NK-92 treated with Interleukin-12 subunit alpha and Interleukin-12 subunit beta, amount 100 ng/mL, for 24 hours (cell line): ENCODE data around the gene ACVR1.
"Not testable (repeated sequence)": the region's sequence is repeated elsewhere in the genome, so short reads cannot be mapped to it uniquely, and the experiment has no call there.

Experiments used
- DNase-seq: peaks from one replicate; lab custom pipeline; 2025; lab: John Stamatoyannopoulos, UW

The ACVR1 gene

GRCh38 chr2:157893611-157894010, 17.5 kb upstream of the ACVR1 start:
- no peak for DNase-seq

GRCh38 chr2:157891643-157892041, 15.5 kb upstream of the ACVR1 start:
- DNase-seq: no peak

- DNase-seq: no peak
Measured at GRCh38 chr2:157890969-157891642, 15.0 kb upstream of the ACVR1 start.

GRCh38 chr2:157887946-157888345, 11.8 kb upstream of the ACVR1 start:
- no peak for DNase-seq

GRCh38 chr2:157884533-157884932, 8.4 kb upstream of the ACVR1 start:
- not testable (repeated sequence) for DNase-seq

GRCh38 chr2:157880927-157881326, 4.8 kb upstream of the ACVR1 start:
- no peak for DNase-seq

- DNase-seq: no peak
Measured at GRCh38 chr2:157877761-157878400, 1.8 kb upstream of the ACVR1 start.

GRCh38 chr2:157876786-157877138, 632 bp upstream of the ACVR1 start:
- DNase-seq: no peak

GRCh38 chr2:157875641-157876065, 477 bp downstream of the ACVR1 start:
- peak; percentile 50 for DNase-seq

GRCh38 chr2:157874997-157875640, 1.0 kb downstream of the ACVR1 start:
- no peak for DNase-seq

- DNase-seq: no peak
Measured at GRCh38 chr2:157874348-157874747, 1.8 kb downstream of the ACVR1 start.

GRCh38 chr2:157872791-157873190, 3.3 kb downstream of the ACVR1 start:
- no peak for DNase-seq

GRCh38 chr2:157871415-157871814, 4.7 kb downstream of the ACVR1 start:
- DNase-seq: no peak

GRCh38 chr2:157868993-157869392, 7.1 kb downstream of the ACVR1 start:
- DNase-seq: no peak

GRCh38 chr2:157867703-157868102, 8.4 kb downstream of the ACVR1 start:
- no peak for DNase-seq

- DNase-seq: no peak
Measured at GRCh38 chr2:157866666-157867642, 9.2 kb downstream of the ACVR1 start.

GRCh38 chr2:157866202-157866601, 9.9 kb downstream of the ACVR1 start:
- no peak for DNase-seq

GRCh38 chr2:157864857-157865430, 11.2 kb downstream of the ACVR1 start:
- DNase-seq: no peak

- DNase-seq: no peak
Measured at GRCh38 chr2:157858846-157859245, 17.3 kb downstream of the ACVR1 start.

- no peak for DNase-seq
Measured at GRCh38 chr2:157857881-157858280, 18.2 kb downstream of the ACVR1 start.

GRCh38 chr2:157856187-157856515, 20.0 kb downstream of the ACVR1 start:
- no peak for DNase-seq

GRCh38 chr2:157853820-157854219, 22.3 kb downstream of the ACVR1 start:
- no peak for DNase-seq
